Fibroblast of lung (primary cell): ENCODE data around the gene GBF1. TPM values are rescaled to one million over a fixed set of nuclear protein-coding genes. Genes with fewer than 3 reads are reported as not detected.

Experiments
- DNase-seq, 2 donors: peaks; one replicate each; pipeline versions ENCODE4 v3.0.0 to v3.0.0-alpha.2; 2010; ENCODE audit warnings: low read depth in 2 of 2
- H2AFZ ChIP-seq: 2 replicates; pipeline ENCODE4 v1.5.1; 2012; ENCODE audit warnings: low read length, control low read depth, inconsistent platforms
- H3K27ac ChIP-seq: 2 replicates; pipeline ENCODE4 v1.5.1; 2011; ENCODE audit warnings: low read length, control low read depth; ENCODE audit not compliant: insufficient read depth
- H3K27me3 ChIP-seq: 2 replicates; pipeline ENCODE4 v1.5.1; 2011; ENCODE audit warnings: mild to moderate bottlenecking, low read length; ENCODE audit not compliant: control insufficient read depth, insufficient read depth
- H3K36me3 ChIP-seq: 2 replicates; pipeline ENCODE4 v1.5.1; 2011; ENCODE audit warnings: low read length; ENCODE audit not compliant: control insufficient read depth, insufficient read depth
- H3K4me1 ChIP-seq: 2 replicates; pipeline ENCODE4 v1.5.1; 2011; ENCODE audit warnings: low read length; ENCODE audit not compliant: control insufficient read depth, insufficient read depth; ENCODE audit errors: extremely low read depth
- H3K4me2 ChIP-seq: 2 replicates; pipeline ENCODE4 v1.5.1; 2011; ENCODE audit warnings: low read length, control low read depth; ENCODE audit not compliant: insufficient read depth; ENCODE audit errors: extremely low read depth
- H3K4me3 ChIP-seq, 4 experiments: fragments of 200-600 bp in 1 of 4; sonication (generic) in 1 of 4; replicated peaks in 1 of 4; 2 replicates each; pipeline ENCODE4 v1.5.1; 2011 to 2016; ENCODE audit warnings: low read length in 4 of 4, low read depth in 3 of 4, mild to moderate bottlenecking in 3 of 4, control low read depth in 2 of 4, inconsistent platforms in 1 of 4, mixed read lengths in 1 of 4; ENCODE audit not compliant: insufficient read depth in 1 of 4; ENCODE audit errors: control extremely low read depth in 1 of 4
- H3K79me2 ChIP-seq: 2 replicates; pipeline ENCODE4 v1.5.1; 2012; ENCODE audit warnings: mild to moderate bottlenecking, low read length, inconsistent platforms; ENCODE audit not compliant: control insufficient read depth, insufficient read depth
- H3K9ac ChIP-seq: 2 replicates; pipeline ENCODE4 v1.5.1; 2011; ENCODE audit warnings: mild to moderate bottlenecking, low read length, control low read depth; ENCODE audit not compliant: insufficient read depth
- H3K9me3 ChIP-seq: 2 replicates; pipeline ENCODE4 v1.5.1; 2012; ENCODE audit warnings: low read depth, low read length; ENCODE audit not compliant: control insufficient read depth, insufficient read depth
- H4K20me1 ChIP-seq: 2 replicates; pipeline ENCODE4 v1.5.1; 2011; ENCODE audit warnings: low read length; ENCODE audit not compliant: control insufficient read depth, insufficient read depth; ENCODE audit errors: extremely low read depth
- EZH2 ChIP-seq: IDR thresholded peaks from 2 replicates; pipeline ENCODE4 v1.5.1; 2012; ENCODE audit warnings: low read length, control low read depth, mild to moderate bottlenecking; ENCODE audit errors: missing control alignments
- polyA plus RNA-seq, 2 donors: library from polyadenylated mRNA; depleted of rRNA in 1 of 2; stranded (reverse) in 1 of 2; unstranded in 1 of 2; fragments of >200 nt; gene quantifications; 2 replicates each; pipeline ENCODE4 v1.2.1, GENCODE V29; 2011 to 2012; ENCODE audit warnings: missing spikeins in 1 of 2
- total RNA-seq: library from RNA; depleted of rRNA; stranded (reverse); fragments of >200 nt; gene quantifications from 2 replicates; pipeline ENCODE4 v1.2.1, GENCODE V29; 2014
- TF ChIP-seq, protein P1 (sequence below), 2 donors: IDR thresholded peaks in 1 of 2; conservative IDR thresholded peaks in 1 of 2; 1 replicate in 1 of 2; 2 replicates in 1 of 2; pipeline ENCODE4 v1.5.1; 2011 to 2012; ENCODE audit warnings: low read length in 2 of 2, control low read depth in 1 of 2, inconsistent platforms in 1 of 2, low read depth in 1 of 2, mild to moderate bottlenecking in 1 of 2

GBF1 gene
- total and polyA plus RNA-seq, 2 donors (not counting 1 experiment from before 2014, with no cell fraction given) = 24.1 to 24.6 TPM

DNA sequence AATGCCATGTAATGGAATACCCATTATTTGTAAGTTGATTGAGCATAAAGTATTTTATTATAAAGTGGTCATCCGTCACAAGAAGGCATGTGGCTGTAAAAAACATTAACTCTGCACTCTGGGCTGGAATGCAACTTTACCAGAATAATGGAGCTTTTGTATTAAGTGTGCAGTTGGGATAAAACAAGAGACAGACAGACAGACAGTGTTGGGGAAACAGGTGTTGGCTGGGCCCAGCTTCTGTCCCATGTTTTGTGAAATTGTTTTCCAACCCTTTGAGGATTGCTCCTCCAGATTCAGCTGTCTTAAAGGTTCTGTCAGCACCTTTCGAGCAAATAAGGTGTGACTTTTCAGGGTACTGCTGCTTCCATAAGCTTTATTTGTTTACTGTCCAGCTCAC, 82.3 kb downstream of the GBF1 start:
- TF ChIP-seq EZH2 = no peak
- TF ChIP-seq, protein P1, sequence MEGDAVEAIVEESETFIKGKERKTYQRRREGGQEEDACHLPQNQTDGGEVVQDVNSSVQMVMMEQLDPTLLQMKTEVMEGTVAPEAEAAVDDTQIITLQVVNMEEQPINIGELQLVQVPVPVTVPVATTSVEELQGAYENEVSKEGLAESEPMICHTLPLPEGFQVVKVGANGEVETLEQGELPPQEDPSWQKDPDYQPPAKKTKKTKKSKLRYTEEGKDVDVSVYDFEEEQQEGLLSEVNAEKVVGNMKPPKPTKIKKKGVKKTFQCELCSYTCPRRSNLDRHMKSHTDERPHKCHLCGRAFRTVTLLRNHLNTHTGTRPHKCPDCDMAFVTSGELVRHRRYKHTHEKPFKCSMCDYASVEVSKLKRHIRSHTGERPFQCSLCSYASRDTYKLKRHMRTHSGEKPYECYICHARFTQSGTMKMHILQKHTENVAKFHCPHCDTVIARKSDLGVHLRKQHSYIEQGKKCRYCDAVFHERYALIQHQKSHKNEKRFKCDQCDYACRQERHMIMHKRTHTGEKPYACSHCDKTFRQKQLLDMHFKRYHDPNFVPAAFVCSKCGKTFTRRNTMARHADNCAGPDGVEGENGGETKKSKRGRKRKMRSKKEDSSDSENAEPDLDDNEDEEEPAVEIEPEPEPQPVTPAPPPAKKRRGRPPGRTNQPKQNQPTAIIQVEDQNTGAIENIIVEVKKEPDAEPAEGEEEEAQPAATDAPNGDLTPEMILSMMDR (conservative IDR thresholded peaks at IDR 0.05 in 1 of 2, IDR thresholded peaks at IDR 0.05 in 1 of 2; ENCODE audit: low read depth in 1 of 2, low read length in 2 of 2) = no peak
- no peaks in the 10 kb centered on the region for H4K20me1 ChIP-seq
- no peak overlapping the region for H3K4me3 ChIP-seq
- H3K27me3 ChIP-seq = no peaks in the 10 kb centered on the region
- H3K9ac ChIP-seq = no peak overlapping the region
- DNase-seq = no peak
- no peaks in the 10 kb centered on the region for H3K9me3 ChIP-seq
- H2AFZ ChIP-seq = no peak overlapping the region
- no peak overlapping the region for H3K4me2 ChIP-seq
- H3K79me2 ChIP-seq = peaks cover 11% of the 10 kb centered on the region
- no peak overlapping the region for H3K27ac ChIP-seq
- no peaks in the 10 kb centered on the region for H3K36me3 ChIP-seq
- H3K4me1 ChIP-seq = no peaks in the 10 kb centered on the region

DNA sequence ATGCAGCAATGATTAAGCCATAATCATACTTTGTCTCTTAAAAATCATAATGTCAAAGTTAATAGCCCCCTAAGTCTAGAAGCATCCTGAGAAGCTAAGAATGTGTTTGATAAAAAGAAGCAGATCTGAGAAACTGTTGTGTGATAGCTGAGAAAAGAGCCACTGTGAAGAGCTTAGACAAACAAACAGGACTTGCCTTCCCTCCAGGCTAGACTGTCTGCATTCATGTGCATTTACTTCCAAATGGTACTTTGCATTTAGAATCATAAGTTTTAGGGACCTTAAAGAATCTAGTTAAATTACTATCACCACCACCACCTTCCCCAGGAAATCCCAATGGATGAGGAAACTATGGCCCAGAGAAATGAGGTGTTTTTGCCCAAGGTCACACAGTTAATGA, 87.4 kb downstream of the GBF1 start:
- TF ChIP-seq, protein P1 (conservative IDR thresholded peaks at IDR 0.05 in 1 of 2, IDR thresholded peaks at IDR 0.05 in 1 of 2; ENCODE audit: low read depth in 1 of 2, low read length in 2 of 2) = no peak
- no peak for TF ChIP-seq EZH2
- H4K20me1 ChIP-seq = no peaks in the 10 kb centered on the region
- DNase-seq = no peak

DNA sequence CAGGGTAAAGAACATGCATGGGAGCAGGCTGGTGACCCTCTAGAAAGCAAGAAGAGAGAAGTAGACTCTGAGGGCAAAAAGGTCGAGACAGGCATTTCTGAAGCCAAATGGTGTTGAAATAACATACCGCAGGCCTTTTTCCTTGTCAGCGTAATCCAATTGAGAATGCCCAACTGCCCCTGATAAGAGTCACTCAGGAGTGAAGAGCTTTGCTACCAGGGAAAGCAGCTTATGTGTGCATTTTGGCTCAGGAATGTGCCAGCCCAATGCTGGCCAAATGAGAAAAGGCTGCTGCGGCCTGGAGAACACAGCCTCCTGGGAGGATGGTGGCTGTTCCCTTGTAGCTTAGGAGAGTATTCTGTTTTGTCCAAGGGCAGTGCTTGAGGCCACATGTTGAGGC, 88.8 kb downstream of the GBF1 start:
- TF ChIP-seq, protein P1 (conservative IDR thresholded peaks at IDR 0.05 in 1 of 2, IDR thresholded peaks at IDR 0.05 in 1 of 2; ENCODE audit: low read depth in 1 of 2, low read length in 2 of 2) = no peak
- TF ChIP-seq EZH2 = no peak
- peak; percentile 41 to 72 for DNase-seq
- H3K4me2 ChIP-seq = no peak overlapping the region
- H3K9ac ChIP-seq = no peak overlapping the region
- H2AFZ ChIP-seq = no peak overlapping the region
- no peaks in the 10 kb centered on the region for H3K4me1 ChIP-seq
- no peak overlapping the region for H3K4me3 ChIP-seq
- H3K27me3 ChIP-seq = no peaks in the 10 kb centered on the region
- no peak overlapping the region for H3K27ac ChIP-seq
- no peaks in the 10 kb centered on the region for H3K36me3 ChIP-seq
- H3K9me3 ChIP-seq = no peaks in the 10 kb centered on the region
- peaks cover 4% of the 10 kb centered on the region for H3K79me2 ChIP-seq
- H4K20me1 ChIP-seq = no peaks in the 10 kb centered on the region

More for the DNA sequence above, 87.4 kb downstream of the GBF1 start:
- no peak overlapping the region for H3K27ac ChIP-seq
- no peaks in the 10 kb centered on the region for H3K27me3 ChIP-seq
- no peaks in the 10 kb centered on the region for H3K4me1 ChIP-seq
- H3K79me2 ChIP-seq = peaks cover 7% of the 10 kb centered on the region
- no peak overlapping the region for H3K4me2 ChIP-seq
- no peaks in the 10 kb centered on the region for H3K9me3 ChIP-seq
- H3K9ac ChIP-seq = no peak overlapping the region
- H3K36me3 ChIP-seq = no peaks in the 10 kb centered on the region
- H3K4me3 ChIP-seq = no peak overlapping the region
- no peak overlapping the region for H2AFZ ChIP-seq
